ENCODE results near the gene MRPS33.

The MRPS33 gene

DNA sequence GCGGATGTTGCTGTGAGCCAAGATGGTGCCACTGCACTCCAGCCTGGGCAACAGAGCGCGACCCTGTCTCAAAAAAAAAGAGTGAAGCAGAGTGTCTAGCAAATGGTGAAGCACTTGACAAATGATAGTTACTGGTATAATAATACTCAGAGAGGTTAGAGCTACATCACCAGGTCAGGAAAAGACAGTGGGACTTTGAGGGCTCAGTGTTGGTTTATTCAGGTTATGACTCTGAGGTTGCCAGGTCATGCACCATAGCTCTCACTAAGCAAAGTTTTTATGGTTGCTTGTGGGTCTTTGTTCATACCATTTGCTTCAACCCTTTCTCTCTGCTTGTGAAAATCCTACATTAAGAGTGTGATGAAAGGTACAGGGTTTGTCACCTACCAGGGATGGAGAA, 13.6 kb downstream of the MRPS33 start:
- no peak for TF ChIP-seq JUND (IDR thresholded peaks at IDR 0.05; ENCODE audit: low read depth)
- no peak for DNase-seq (ENCODE audit: low read depth in 1 of 2, low spot score in 1 of 2)
- in situ Hi-C loops (cut with HindIII; ENCODE audit: low pct_unique_long_range_greater_than_20kb, low sequenced_read_pairs) = no loop called here

DNA sequence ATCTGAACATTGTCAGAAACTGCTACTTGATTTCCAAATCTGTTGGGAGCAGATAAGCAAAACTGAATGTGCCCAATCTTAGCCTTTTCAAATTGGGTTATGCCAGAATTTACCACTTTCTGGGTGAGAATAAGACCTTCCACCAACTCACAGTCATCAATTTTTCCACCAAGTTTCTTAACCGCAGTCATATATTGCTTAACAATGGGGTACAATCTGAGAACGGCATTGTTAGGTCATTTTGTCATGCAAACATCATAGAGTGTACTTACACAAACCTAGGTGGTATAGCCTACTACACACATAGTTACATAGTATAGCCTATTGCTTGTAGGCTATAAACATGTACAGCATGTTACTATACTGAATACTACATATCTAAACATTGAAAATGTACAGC, 16.0 kb downstream of the MRPS33 start:
- TF ChIP-seq JUND (IDR thresholded peaks at IDR 0.05; ENCODE audit: low read depth) = no peak
- DNase-seq (ENCODE audit: low read depth in 1 of 2, low spot score in 1 of 2) = no peak
- in situ Hi-C loops (cut with HindIII; ENCODE audit: low pct_unique_long_range_greater_than_20kb, low sequenced_read_pairs) = no loop called here

DNA sequence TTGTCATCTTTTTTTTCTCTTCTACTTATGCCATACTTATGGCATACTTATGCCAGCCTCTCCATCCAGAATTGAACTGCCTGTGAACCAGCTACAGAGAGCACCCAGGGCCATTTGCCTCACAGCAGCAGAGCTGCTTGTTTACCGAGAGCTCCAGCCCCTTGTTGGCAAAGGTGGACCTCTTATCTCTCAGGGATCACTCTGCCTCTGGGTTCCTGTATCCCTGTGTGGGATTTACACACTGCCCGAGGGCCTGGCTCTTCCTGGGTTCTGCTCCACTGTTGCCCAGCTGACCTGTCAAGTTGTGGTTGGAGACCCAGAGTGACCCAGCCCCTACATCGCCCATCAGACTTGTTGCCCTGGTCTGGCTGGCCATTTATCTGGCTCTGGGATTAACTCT, 22.3 kb downstream of the MRPS33 start:
- in situ Hi-C loops (cut with HindIII; ENCODE audit: low pct_unique_long_range_greater_than_20kb, low sequenced_read_pairs) = no loop called here
- peak in 1 of 2 experiments; percentile 54 for DNase-seq (ENCODE audit: low read depth in 1 of 2, low spot score in 1 of 2)
- no peak for TF ChIP-seq JUND (IDR thresholded peaks at IDR 0.05; ENCODE audit: low read depth)

DNA sequence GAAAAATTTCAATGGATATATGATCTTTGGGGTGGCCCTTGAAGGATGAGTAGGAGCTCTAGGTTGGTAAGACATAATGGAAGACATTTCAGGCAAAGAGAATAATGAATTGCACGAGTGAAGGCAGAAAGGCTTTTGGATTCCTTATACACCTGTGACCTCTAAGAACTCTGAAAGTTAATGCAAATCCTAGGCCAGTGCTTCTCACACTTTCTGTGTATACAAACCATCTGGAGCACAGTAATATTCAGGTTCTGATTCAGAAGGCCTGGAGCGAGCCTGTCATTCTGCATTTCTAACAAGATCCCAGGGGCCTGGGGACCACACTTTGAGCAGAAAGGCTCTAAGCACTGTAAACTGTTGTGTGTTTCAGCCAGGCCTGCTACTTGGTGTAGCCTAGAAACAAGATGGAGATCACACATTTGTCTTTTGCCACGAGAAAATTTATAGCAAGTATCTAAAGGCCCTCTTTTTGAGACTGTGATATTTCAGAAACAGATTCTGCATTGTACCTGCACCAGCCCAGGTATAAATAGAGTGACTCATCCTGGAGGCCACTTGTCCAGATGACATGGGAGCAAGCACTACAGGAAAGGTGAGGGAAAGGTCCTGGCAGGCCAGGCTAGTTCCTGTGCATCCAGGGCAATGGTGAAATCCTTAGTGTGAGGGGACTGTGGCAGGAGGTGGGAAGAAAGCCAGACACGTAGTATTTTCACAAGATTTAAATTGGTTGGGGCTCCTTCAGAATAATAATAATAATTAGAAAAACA, 24.4 kb downstream of the MRPS33 start:
- in situ Hi-C loops (cut with HindIII; ENCODE audit: low pct_unique_long_range_greater_than_20kb, low sequenced_read_pairs) = no loop called here
- TF ChIP-seq JUND (IDR thresholded peaks at IDR 0.05; ENCODE audit: low read depth) = no peak

DNA sequence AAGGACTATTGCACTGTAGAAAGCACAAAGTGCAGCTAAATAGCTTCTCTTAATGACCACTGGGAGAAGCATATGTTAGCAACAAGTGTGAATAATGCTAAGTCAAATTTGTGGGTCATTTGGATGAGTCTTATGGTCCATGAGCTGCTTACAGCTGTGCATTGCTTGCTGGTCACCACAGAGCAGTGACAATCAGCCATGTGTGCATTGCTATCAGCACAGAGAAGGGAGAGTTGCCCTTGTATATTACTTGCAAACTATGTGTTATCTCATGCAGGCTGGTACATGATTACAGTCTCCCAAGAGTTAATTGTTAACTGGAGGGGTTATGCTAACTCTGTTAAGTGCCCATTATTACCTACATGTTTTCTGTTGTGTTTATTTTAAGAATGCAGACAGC, 25.7 kb downstream of the MRPS33 start:
- TF ChIP-seq JUND (IDR thresholded peaks at IDR 0.05; ENCODE audit: low read depth) = no peak
- no peak for DNase-seq (ENCODE audit: low read depth in 1 of 2, low spot score in 1 of 2)
- in situ Hi-C loops (cut with HindIII; ENCODE audit: low pct_unique_long_range_greater_than_20kb, low sequenced_read_pairs) = no loop called here

More for the DNA sequence above, 24.4 kb downstream of the MRPS33 start:
- no peak for DNase-seq (ENCODE audit: low read depth in 1 of 2, low spot score in 1 of 2)

DNA sequence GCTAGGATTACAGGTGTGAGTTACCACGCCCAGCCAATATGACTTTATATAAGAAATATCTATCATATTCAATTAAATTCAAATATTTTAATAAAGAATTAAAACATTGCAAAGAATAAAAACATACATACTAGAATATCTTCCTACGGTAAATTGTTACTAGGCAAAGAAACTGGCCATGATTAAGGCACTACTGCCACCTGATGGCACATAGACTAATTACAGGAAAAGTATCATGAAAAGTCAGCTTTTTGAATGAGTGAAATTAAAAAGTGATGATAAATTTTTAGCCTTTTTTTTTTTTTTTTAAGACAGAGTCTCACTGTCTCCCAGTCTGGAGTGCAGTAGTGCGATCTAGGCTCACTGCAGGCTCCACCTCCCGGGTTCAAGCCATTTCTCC, 30.9 kb downstream of the MRPS33 start:
- in situ Hi-C loops (cut with HindIII; ENCODE audit: low pct_unique_long_range_greater_than_20kb, low sequenced_read_pairs) = no loop called here
- no peak for TF ChIP-seq JUND (IDR thresholded peaks at IDR 0.05; ENCODE audit: low read depth)
- no peak for DNase-seq (ENCODE audit: low read depth in 1 of 2, low spot score in 1 of 2)

DNA sequence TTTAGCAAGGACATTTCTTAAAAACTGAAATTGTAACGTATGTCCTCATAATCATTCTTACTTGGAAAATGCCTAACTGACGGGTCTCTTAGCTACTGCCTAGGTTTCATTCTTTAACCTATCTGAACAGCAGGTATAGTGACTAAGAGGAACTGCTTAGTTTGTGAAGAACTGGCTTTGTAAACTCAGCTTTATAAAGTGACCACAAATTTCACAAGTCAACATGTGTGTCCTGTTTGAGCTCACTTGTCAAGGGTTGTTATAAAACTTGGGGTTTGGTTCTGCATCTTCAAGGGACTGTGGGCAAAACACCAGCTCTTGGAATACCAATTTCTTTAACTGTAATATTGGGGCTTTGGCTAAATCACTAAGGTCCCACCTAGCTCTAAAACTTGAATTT, 32.2 kb downstream of the MRPS33 start:
- in situ Hi-C loops (cut with HindIII; ENCODE audit: low pct_unique_long_range_greater_than_20kb, low sequenced_read_pairs) = no loop called here
- no peak for TF ChIP-seq JUND (IDR thresholded peaks at IDR 0.05; ENCODE audit: low read depth)
- DNase-seq (ENCODE audit: low read depth in 1 of 2, low spot score in 1 of 2) = no peak

DNA sequence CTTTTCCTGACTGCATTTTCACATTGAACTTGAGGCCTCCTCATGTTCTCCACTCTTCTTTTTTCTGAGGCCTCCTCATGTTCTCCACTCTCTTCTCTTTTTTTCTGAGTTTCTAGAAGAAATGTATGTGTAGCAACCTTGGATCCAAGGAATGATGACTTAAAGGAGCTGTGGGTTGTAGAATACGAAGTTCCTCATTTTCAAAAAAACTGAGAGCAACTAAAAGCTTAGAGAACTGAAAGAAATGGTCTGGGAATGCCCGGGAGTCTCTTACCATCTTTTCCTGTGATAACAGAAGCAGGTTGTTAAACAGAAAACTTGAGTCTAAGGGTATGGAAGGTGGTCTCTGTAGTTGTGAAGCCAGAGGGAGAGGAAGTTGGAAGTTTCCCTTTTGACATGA, 32.8 kb downstream of the MRPS33 start:
- no peak for TF ChIP-seq JUND (IDR thresholded peaks at IDR 0.05; ENCODE audit: low read depth)
- DNase-seq (ENCODE audit: low read depth in 1 of 2, low spot score in 1 of 2) = no peak
- in situ Hi-C loops (cut with HindIII; ENCODE audit: low pct_unique_long_range_greater_than_20kb, low sequenced_read_pairs) = no loop called here

DNA sequence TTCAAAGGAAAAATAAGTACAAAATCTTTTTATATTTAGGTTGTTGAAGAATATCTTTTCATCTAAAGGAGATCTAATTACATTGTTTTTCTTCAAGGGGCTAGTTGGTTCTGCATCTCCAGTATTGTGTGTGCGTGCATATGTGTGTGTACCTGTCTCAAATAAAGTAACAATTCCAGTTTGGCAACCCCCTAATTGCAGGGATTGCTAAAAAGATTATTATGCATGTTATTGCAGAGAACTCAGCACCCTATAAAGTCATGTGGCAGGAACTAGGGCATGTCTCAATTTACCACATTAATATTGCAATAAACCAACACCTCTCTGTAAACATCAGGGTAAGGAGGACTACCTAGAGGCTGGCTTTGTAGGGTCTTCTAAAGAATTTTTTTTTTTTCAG, 37.0 kb downstream of the MRPS33 start:
- in situ Hi-C loops (cut with HindIII; ENCODE audit: low pct_unique_long_range_greater_than_20kb, low sequenced_read_pairs) = no loop called here
- no peak for TF ChIP-seq JUND (IDR thresholded peaks at IDR 0.05; ENCODE audit: low read depth)
- peak in 1 of 2 experiments; percentile 27 for DNase-seq (ENCODE audit: low read depth in 1 of 2, low spot score in 1 of 2)

DNA sequence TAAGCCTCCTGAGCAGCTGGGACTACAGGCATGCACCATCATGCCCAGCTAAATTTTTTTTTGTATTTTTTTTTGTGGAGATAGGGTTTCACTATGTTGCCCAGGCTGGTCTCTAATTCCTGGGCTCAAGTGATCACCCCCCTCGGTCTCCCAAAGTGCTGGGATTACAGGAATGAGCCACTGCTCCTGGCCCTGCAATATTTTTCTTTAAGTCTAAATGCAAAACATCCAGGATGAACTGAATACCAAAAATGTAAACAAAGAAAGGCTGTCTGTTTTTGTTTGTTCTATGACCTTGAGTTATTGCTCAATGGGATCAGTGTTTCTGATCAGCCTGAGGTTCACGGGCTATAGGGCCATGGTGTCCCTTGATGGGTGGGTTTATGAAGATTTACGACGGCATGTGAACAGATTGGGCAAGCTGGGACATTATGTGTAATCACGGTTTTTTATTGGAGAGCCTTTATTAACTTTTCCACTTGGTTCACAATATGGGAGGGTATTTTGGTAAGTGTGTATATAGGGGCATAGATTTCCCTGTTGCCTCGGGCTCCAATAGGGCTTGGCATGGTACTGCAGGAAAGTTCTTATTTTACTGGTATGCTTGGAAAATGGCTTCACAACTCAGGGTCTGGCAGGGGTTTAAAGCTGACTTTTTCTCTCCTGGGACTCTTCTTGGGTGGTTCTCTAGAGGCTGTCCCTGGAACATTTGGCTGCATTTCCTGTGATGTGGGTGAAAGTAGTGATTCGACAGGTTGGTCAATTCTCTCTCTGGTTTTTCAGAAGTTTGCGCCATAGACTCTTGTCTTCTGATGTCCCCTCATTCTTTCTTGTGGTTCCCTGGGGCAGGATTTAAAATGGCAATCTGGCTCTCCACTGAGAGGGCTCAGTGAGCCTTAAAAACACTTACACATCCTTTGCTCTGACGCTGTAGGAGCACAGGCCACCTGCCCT, 41.6 kb downstream of the MRPS33 start:
- peak in 1 of 2 experiments; percentile 28 for DNase-seq (ENCODE audit: low read depth in 1 of 2, low spot score in 1 of 2)
- TF ChIP-seq JUND (IDR thresholded peaks at IDR 0.05; ENCODE audit: low read depth) = no peak
- in situ Hi-C loops (cut with HindIII; ENCODE audit: low pct_unique_long_range_greater_than_20kb, low sequenced_read_pairs) = no loop called here

DNA sequence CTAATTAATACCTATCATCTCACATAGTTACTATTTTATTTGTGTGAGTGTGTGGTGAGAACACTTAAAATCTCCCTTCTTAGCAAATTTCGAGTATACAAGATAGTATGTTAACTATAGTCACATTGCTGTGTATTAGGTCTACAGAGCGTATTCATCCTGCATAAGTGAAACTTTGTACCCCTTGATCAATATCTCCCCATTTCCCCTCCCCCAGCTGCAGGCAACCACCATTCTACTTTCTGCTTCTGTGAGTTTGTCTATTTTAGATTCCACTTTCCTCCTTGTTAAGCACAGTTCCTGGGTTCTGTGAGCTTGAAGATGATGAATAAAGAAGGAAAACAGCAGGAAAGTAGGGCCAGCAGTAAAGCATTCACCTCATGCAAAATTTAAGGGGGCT, 42.4 kb downstream of the MRPS33 start:
- no peak for DNase-seq (ENCODE audit: low read depth in 1 of 2, low spot score in 1 of 2)

DNA sequence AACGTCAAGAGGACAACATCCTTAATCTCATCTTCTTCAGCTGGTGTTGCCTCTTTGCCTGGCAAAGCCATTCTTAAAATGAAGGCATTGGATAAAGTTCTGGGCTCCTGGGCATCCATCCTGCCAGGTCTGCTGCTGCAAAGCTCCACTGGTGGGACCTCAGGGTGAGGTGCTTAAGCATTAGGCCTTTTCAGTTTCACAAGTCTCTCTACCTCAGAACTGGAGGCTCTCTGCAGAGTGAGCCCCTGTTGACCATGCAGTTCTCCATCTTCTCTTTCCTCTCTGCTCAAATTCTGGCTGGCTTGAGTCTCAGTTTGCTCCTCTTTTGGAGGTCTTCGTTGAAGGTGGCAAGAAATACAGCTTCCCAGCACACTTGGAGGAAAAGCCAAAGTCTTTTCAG, 47.3 kb downstream of the MRPS33 start:
- no peak for DNase-seq (ENCODE audit: low read depth in 1 of 2, low spot score in 1 of 2)
- TF ChIP-seq JUND (IDR thresholded peaks at IDR 0.05; ENCODE audit: low read depth) = no peak
- in situ Hi-C loops (cut with HindIII; ENCODE audit: low pct_unique_long_range_greater_than_20kb, low sequenced_read_pairs) = no loop called here

More for the DNA sequence above, 42.4 kb downstream of the MRPS33 start:
- TF ChIP-seq JUND (IDR thresholded peaks at IDR 0.05; ENCODE audit: low read depth) = no peak
- in situ Hi-C loops (cut with HindIII; ENCODE audit: low pct_unique_long_range_greater_than_20kb, low sequenced_read_pairs) = no loop called here
